Adipose tissue (tissue), 3 donors: ENCODE measurements around the gene TEX52. TPM values are rescaled to one million over a fixed set of nuclear protein-coding genes. Genes with fewer than 3 reads are reported as not detected.
"Not testable (repeated sequence)": the region's sequence is repeated elsewhere in the genome, so short reads cannot be mapped to it uniquely, and the experiment has no call there.

Source experiments
- H3K27ac ChIP-seq: one replicate; pipeline ENCODE4 v1.5.1; 2013; ENCODE audit warnings: low read depth, low read length
- WGBS, 3 donors: extraction: QIAGEN DNeasy Blood & Tissue Kit; methylation state at CpG; one replicate each; pipeline ENCODE4 v1.1.7; 2013; 5-methylcytosine and 5-hydroxymethylcytosine counted together
- polyA plus RNA-seq, 3 donors: library from polyadenylated mRNA; stranded (reverse); fragments of 200-250 nt; gene quantifications; one replicate each; pipeline ENCODE4 v1.2.3, GENCODE V29; 2013
- donor health status: healthy with polysubstance abuse.
- donor health status: Bipolar disorder and iron deficiency.
- donor health status: healthy.

Gene TEX52
- polyA plus RNA-seq, 3 donors, result not detected

- H3K27ac ChIP-seq, result no peak overlapping the region
- WGBS, 3 donors, result 3 to 6% (median 5%) methylated on average over 33 to 38 of the region's 38 CpGs
These were observed 19.7 kb upstream of the TEX52 start for GRCh38 chr12:2876431-2877046.

- 92 to 97% (median 96%) methylated on average over 9 of the region's 9 CpGs for WGBS, 3 donors
- not testable (repeated sequence) for H3K27ac ChIP-seq
These were observed 12.3 kb upstream of the TEX52 start for GRCh38 chr12:2868986-2869632.

- no peak overlapping the region for H3K27ac ChIP-seq
- WGBS, 3 donors, result 95 to 98% (median 96%) methylated on average over 9 of the region's 9 CpGs
These were observed 7.4 kb upstream of the TEX52 start for GRCh38 chr12:2864198-2864597.

GRCh38 chr12:2863402-2863801 is 6.6 kb upstream of the TEX52 start:
- 92 to 97% (median 95%) methylated on average over 7 of the region's 7 CpGs for WGBS, 3 donors
- not testable (repeated sequence) for H3K27ac ChIP-seq

- WGBS, 3 donors, result 93 to 96% (median 93%) methylated on average over 7 of the region's 7 CpGs
These were observed 6.0 kb upstream of the TEX52 start for GRCh38 chr12:2862876-2863275.

GRCh38 chr12:2860170-2860569 is 3.3 kb upstream of the TEX52 start:
- H3K27ac ChIP-seq, result no peak overlapping the region

More at GRCh38 chr12:2862876-2863275, 6.0 kb upstream of the TEX52 start:
- H3K27ac ChIP-seq, result no peak overlapping the region

GRCh38 chr12:2858944-2859421 is 2.1 kb upstream of the TEX52 start:
- WGBS, 3 donors, result 75 to 80% (median 77%) methylated on average over 12 of the region's 12 CpGs
- no peak overlapping the region for H3K27ac ChIP-seq

- H3K27ac ChIP-seq, result no peak overlapping the region
- WGBS, 3 donors, result 82 to 92% (median 90%) methylated on average over 2 of the region's 2 CpGs
These were observed 1.5 kb upstream of the TEX52 start for GRCh38 chr12:2858334-2858733.

GRCh38 chr12:2857576-2857975 is 737 bp upstream of the TEX52 start:
- no peak overlapping the region for H3K27ac ChIP-seq
- 86 to 97% (median 96%) methylated on average over 7 of the region's 7 CpGs for WGBS, 3 donors

- H3K27ac ChIP-seq, result no peak overlapping the region
- 90 to 91% (median 91%) methylated on average over 3 of the region's 3 CpGs for WGBS, 3 donors
These were observed 788 bp downstream of the TEX52 start for GRCh38 chr12:2856051-2856450.

GRCh38 chr12:2855546-2855945 is 1.3 kb downstream of the TEX52 start:
- WGBS, 3 donors, result 93 to 97% (median 95%) methylated on average over 6 to 7 of the region's 7 CpGs
- no peak overlapping the region for H3K27ac ChIP-seq

- H3K27ac ChIP-seq, result no peak overlapping the region
- WGBS, 3 donors, result 55 to 90% (median 89%) methylated on average over 25 of the region's 25 CpGs
These were observed 2.0 kb downstream of the TEX52 start for GRCh38 chr12:2854669-2855453.

GRCh38 chr12:2853626-2854025 is 3.2 kb downstream of the TEX52 start:
- 16 to 25% (median 17%) methylated on average over 11 of the region's 11 CpGs for WGBS, 3 donors
- no peak overlapping the region for H3K27ac ChIP-seq

GRCh38 chr12:2851931-2852330 is 4.9 kb downstream of the TEX52 start:
- no peak overlapping the region for H3K27ac ChIP-seq
- 92 to 100% (median 98%) methylated on average over 3 of the region's 3 CpGs for WGBS, 3 donors

GRCh38 chr12:2845280-2845679 is 11.6 kb downstream of the TEX52 start:
- 34 to 60% (median 38%) methylated on average over 6 of the region's 6 CpGs for WGBS, 3 donors
- no peak overlapping the region for H3K27ac ChIP-seq

GRCh38 chr12:2844786-2845185 is 12.1 kb downstream of the TEX52 start:
- 68 to 89% (median 89%) methylated on average over 9 of the region's 9 CpGs for WGBS, 3 donors
- no peak overlapping the region for H3K27ac ChIP-seq

- WGBS, 3 donors, result 78 to 82% (median 80%) methylated on average over 5 of the region's 5 CpGs
- H3K27ac ChIP-seq, result no peak overlapping the region
These were observed 13.9 kb downstream of the TEX52 start for GRCh38 chr12:2842948-2843347.

- H3K27ac ChIP-seq, result no peak overlapping the region
- 67 to 72% (median 68%) methylated on average over 9 of the region's 9 CpGs for WGBS, 3 donors
These were observed 15.7 kb downstream of the TEX52 start for GRCh38 chr12:2841056-2841650.

- 65 to 92% (median 72%) methylated on average over 8 of the region's 8 CpGs for WGBS, 3 donors
- H3K27ac ChIP-seq, result no peak overlapping the region
These were observed 20.3 kb downstream of the TEX52 start for GRCh38 chr12:2836574-2836973.
